K562 (cell line): ENCODE measurements around the gene SLC4A2. TPM values are rescaled to one million over a fixed set of nuclear protein-coding genes. Genes with fewer than 3 reads are reported as not detected.

Experiments
- CAMTA2 ChIP-seq: fragments of 250-450 bp; sonication (Bioruptor Pico); conservative IDR thresholded peaks from 2 replicates; pipeline ENCODE4 v1.5.1; 2022
- CCAR2 ChIP-seq: fragments of 200-400 bp; formaldehyde crosslinking; IDR thresholded peaks from 2 replicates; pipeline ENCODE4 v1.6.1; 2017; ENCODE audit warnings: mild to moderate bottlenecking, low read depth, low read length
- ESRRB ChIP-seq: fragments of 250-450 bp; sonication (Bioruptor Pico); IDR thresholded peaks from 2 replicates; pipeline ENCODE4 v1.5.0; 2020; ENCODE audit warnings: mild to moderate bottlenecking, moderate library complexity, borderline replicate concordance
- HDGF ChIP-seq: fragments of 450-650 bp; IDR thresholded peaks from 2 replicates; pipeline ENCODE4 v1.6.1; 2016
- JUN ChIP-seq, 2 experiments: sonication (generic) in 1 of 2; formaldehyde crosslinking in 1 of 2; IDR thresholded peaks; 2 replicates each; pipeline versions ENCODE4 v1.6.1 to v1.8.0; 2012 to 2022; ENCODE audit warnings: borderline replicate concordance in 2 of 2, mild to moderate bottlenecking in 2 of 2, improper control_type of control experiment in 1 of 2, low read depth in 1 of 2, low read length in 1 of 2, missing genetic modification reagents in 1 of 2
- NFRKB ChIP-seq: fragments of 450-650 bp; IDR thresholded peaks from 2 replicates; pipeline ENCODE4 v1.6.1; 2016; ENCODE audit warnings: low read depth
- NR3C1 ChIP-seq: sonication (generic); formaldehyde crosslinking; IDR thresholded peaks from 2 replicates; pipeline ENCODE4 v1.8.1; 2022; ENCODE audit warnings: missing genetic modification reagents
- PTRF ChIP-seq: fragments of 450-650 bp; IDR thresholded peaks from 2 replicates; pipeline ENCODE4 v1.6.1; 2016; ENCODE audit warnings: mild to moderate bottlenecking, missing genetic modification characterization, missing compliant biosample characterization
- RFX7 ChIP-seq: fragments of 250-450 bp; sonication (Bioruptor Pico); IDR thresholded peaks from 2 replicates; pipeline ENCODE4 v1.5.1; 2021; ENCODE audit warnings: mild to moderate bottlenecking
- SMARCE1 ChIP-seq: fragments of 450-650 bp; IDR thresholded peaks from 2 replicates; pipeline ENCODE4 v1.7.1; 2016; ENCODE audit warnings: mild to moderate bottlenecking
- SREBF2 ChIP-seq: sonication (generic); formaldehyde crosslinking; IDR thresholded peaks from 2 replicates; pipeline ENCODE4 v1.4.0; 2020; ENCODE audit warnings: mild to moderate bottlenecking, missing genetic modification reagents
- U2AF2 ChIP-seq: fragments of 200-400 bp; formaldehyde crosslinking; optimal IDR thresholded peaks from 2 replicates; pipeline ENCODE3; 2017; ENCODE audit warnings: low read depth, mild to moderate bottlenecking, low read length
- ZNF124 ChIP-seq: sonication (generic); formaldehyde crosslinking; IDR thresholded peaks from 2 replicates; pipeline ENCODE4 v1.8.1; 2022; ENCODE audit warnings: missing genetic modification reagents
- ZNF444 ChIP-seq: fragments of 250-450 bp; sonication (Bioruptor Pico); IDR thresholded peaks from 2 replicates; pipeline ENCODE4 v1.4.0; 2020; ENCODE audit warnings: mild to moderate bottlenecking, moderate library complexity
- polyA plus RNA-seq, 8 experiments: library from polyadenylated mRNA; depleted of rRNA in 4 of 8; stranded (reverse) in 5 of 8; unstranded in 3 of 8; fragments of >200 nt; fragmentation: Nextera tagmentation in 2 of 8; fragmentation: Illumina TruSeq in 1 of 8; extraction: Ambion mirVana in 2 of 8; extraction: Trizol in 1 of 8; gene quantifications; 2 replicates each; pipeline versions ENCODE4 v1.2.1 to v1.2.3, GENCODE V29; 2011 to 2014; ENCODE audit warnings: inconsistent platforms in 1 of 8, missing spikeins in 1 of 8
- total RNA-seq, 7 experiments: library from RNA; depleted of rRNA in 6 of 7; stranded (reverse); fragments of >200 nt in 6 of 7; fragmentation: Illumina TruSeq in 2 of 7; extraction: Trizol in 2 of 7; gene quantifications; 2 replicates each; pipeline versions ENCODE4 v1.2.1 to v1.2.3, GENCODE V29; 2011 to 2021; ENCODE audit warnings: low replicate concordance in 1 of 7
- TF ChIP-seq, protein P1 (sequence below): fragments of 250-450 bp; sonication (Bioruptor Pico); IDR thresholded peaks from 2 replicates; pipeline ENCODE4 v1.4.0; 2020; ENCODE audit warnings: mild to moderate bottlenecking, moderate library complexity, borderline replicate concordance
- TF ChIP-seq, protein P2 (sequence below), 3 experiments: fragments of 200-800 bp in 1 of 3; sonication (Bioruptor generic) in 1 of 3; sonication (generic) in 1 of 3; formaldehyde crosslinking in 1 of 3; IDR thresholded peaks; 2 replicates each; pipeline versions ENCODE4 v1.6.1 to v1.8.0; 2016 to 2022; ENCODE audit warnings: mild to moderate bottlenecking in 2 of 3, missing compliant biosample characterization in 2 of 3, missing genetic modification characterization in 2 of 3, missing genetic modification reagents in 1 of 3

SLC4A2 gene
- total and polyA plus RNA-seq, 9 of the 15 experiments (the other 6 are each of a cell fraction or from before 2014, with no cell fraction given) = 11.4 to 375 (median 130) TPM

DNA sequence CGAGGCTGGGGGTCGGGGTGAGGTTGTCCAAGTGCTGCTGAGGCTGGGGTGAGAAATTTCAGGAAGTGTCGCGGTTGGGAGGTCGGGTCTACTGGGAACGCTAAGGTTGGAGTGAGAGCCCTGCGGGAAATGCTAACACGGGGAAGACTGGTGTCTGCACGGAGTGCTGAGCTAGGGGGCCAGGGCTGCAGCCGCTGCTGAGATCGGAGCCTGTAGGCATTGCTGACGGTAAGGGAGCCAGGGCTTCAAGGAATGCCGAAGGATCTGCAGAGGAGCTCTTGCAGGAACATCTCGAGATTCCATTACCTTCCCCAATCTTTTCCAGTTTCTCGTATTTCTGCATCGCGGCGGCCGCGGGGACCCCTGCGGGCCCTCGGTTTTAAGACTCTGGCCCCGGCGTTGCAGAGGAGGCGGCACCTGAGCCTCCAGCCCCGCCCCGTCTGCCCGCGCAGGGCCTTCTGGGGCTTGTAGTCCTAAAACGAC is 1.8 kb upstream of the SLC4A2 start, which contains the start of gene CDK5 (continued):
- no peak for TF ChIP-seq CCAR2
- TF ChIP-seq NR3C1 (CRISPR knock-in tag) = no peak
- TF ChIP-seq ZNF124 (CRISPR knock-in tag) = no peak
- TF ChIP-seq RFX7 (CRISPR knock-in tag) = 0 out of 2 replicates have a peak, but pooled peaks have one; percentile 68
- TF ChIP-seq ZNF444 (CRISPR knock-in tag) = 0 out of 2 replicates have a peak, but pooled peaks have one; percentile 13
- TF ChIP-seq, protein P1, sequence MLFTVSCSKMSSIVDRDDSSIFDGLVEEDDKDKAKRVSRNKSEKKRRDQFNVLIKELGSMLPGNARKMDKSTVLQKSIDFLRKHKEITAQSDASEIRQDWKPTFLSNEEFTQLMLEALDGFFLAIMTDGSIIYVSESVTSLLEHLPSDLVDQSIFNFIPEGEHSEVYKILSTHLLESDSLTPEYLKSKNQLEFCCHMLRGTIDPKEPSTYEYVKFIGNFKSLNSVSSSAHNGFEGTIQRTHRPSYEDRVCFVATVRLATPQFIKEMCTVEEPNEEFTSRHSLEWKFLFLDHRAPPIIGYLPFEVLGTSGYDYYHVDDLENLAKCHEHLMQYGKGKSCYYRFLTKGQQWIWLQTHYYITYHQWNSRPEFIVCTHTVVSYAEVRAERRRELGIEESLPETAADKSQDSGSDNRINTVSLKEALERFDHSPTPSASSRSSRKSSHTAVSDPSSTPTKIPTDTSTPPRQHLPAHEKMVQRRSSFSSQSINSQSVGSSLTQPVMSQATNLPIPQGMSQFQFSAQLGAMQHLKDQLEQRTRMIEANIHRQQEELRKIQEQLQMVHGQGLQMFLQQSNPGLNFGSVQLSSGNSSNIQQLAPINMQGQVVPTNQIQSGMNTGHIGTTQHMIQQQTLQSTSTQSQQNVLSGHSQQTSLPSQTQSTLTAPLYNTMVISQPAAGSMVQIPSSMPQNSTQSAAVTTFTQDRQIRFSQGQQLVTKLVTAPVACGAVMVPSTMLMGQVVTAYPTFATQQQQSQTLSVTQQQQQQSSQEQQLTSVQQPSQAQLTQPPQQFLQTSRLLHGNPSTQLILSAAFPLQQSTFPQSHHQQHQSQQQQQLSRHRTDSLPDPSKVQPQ (CRISPR knock-in tag) = 0 out of 2 replicates have a peak, but pooled peaks have one; percentile 21
- no peak for TF ChIP-seq JUN (IDR thresholded peaks at IDR 0.05; ENCODE audit: borderline replicate concordance, low read depth, low read length)
- TF ChIP-seq JUN (CRISPR knock-in tag; IDR thresholded peaks at IDR 0.05; ENCODE audit: borderline replicate concordance) = no peak
- TF ChIP-seq NFRKB = no peak
- no peak for TF ChIP-seq PTRF (tag)
- TF ChIP-seq, protein P2, sequence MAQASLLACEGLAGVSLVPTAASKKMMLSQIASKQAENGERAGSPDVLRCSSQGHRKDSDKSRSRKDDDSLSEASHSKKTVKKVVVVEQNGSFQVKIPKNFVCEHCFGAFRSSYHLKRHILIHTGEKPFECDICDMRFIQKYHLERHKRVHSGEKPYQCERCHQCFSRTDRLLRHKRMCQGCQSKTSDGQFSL (CRISPR knock-in tag; IDR thresholded peaks at IDR 0.05) = no peak
- TF ChIP-seq, protein P2 (tag; IDR thresholded peaks at IDR 0.05) = no peak
- TF ChIP-seq ESRRB (CRISPR knock-in tag) = no peak
- TF ChIP-seq SMARCE1 = 0 out of 2 replicates have a peak, but pooled peaks have one; percentile 20
- 0 out of 2 replicates have a peak, but pooled peaks have one; percentile 10 for TF ChIP-seq SREBF2
- no peak for TF ChIP-seq HDGF
- 0 out of 2 replicates have a peak, but pooled peaks have one; percentile 64 for TF ChIP-seq CAMTA2 (CRISPR knock-in tag)
- TF ChIP-seq U2AF2 = no peak
